ENCODE measurements around the gene OVOL1.

- TF ChIP-seq JUND (IDR thresholded peaks at IDR 0.05) (no peak), CTCF (IDR thresholded peaks at IDR 0.05; ENCODE audit: low read depth, low read length, missing input control) (no peak), GABPA (IDR thresholded peaks at IDR 0.05 in 1 of 2, conservative IDR thresholded peaks at IDR 0.05 in 1 of 2) (no peak), MAX (IDR thresholded peaks at IDR 0.05) (no peak), RAD21 (IDR thresholded peaks at IDR 0.05) (no peak)
- TF ChIP-seq, protein P1, sequence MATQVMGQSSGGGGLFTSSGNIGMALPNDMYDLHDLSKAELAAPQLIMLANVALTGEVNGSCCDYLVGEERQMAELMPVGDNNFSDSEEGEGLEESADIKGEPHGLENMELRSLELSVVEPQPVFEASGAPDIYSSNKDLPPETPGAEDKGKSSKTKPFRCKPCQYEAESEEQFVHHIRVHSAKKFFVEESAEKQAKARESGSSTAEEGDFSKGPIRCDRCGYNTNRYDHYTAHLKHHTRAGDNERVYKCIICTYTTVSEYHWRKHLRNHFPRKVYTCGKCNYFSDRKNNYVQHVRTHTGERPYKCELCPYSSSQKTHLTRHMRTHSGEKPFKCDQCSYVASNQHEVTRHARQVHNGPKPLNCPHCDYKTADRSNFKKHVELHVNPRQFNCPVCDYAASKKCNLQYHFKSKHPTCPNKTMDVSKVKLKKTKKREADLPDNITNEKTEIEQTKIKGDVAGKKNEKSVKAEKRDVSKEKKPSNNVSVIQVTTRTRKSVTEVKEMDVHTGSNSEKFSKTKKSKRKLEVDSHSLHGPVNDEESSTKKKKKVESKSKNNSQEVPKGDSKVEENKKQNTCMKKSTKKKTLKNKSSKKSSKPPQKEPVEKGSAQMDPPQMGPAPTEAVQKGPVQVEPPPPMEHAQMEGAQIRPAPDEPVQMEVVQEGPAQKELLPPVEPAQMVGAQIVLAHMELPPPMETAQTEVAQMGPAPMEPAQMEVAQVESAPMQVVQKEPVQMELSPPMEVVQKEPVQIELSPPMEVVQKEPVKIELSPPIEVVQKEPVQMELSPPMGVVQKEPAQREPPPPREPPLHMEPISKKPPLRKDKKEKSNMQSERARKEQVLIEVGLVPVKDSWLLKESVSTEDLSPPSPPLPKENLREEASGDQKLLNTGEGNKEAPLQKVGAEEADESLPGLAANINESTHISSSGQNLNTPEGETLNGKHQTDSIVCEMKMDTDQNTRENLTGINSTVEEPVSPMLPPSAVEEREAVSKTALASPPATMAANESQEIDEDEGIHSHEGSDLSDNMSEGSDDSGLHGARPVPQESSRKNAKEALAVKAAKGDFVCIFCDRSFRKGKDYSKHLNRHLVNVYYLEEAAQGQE (IDR thresholded peaks at IDR 0.05) = no peak
- TF ChIP-seq, protein P2, sequence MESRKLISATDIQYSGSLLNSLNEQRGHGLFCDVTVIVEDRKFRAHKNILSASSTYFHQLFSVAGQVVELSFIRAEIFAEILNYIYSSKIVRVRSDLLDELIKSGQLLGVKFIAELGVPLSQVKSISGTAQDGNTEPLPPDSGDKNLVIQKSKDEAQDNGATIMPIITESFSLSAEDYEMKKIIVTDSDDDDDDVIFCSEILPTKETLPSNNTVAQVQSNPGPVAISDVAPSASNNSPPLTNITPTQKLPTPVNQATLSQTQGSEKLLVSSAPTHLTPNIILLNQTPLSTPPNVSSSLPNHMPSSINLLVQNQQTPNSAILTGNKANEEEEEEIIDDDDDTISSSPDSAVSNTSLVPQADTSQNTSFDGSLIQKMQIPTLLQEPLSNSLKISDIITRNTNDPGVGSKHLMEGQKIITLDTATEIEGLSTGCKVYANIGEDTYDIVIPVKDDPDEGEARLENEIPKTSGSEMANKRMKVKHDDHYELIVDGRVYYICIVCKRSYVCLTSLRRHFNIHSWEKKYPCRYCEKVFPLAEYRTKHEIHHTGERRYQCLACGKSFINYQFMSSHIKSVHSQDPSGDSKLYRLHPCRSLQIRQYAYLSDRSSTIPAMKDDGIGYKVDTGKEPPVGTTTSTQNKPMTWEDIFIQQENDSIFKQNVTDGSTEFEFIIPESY (IDR thresholded peaks at IDR 0.05) = no peak
These were observed 666 bp upstream of the OVOL1 start for GRCh38 chr11:65786008-65786785.

All from liver (tissue), 3 donors.